Endothelial cell of umbilical vein (primary cell): ENCODE measurements around the gene CMIP. TPM values are rescaled to one million over a fixed set of nuclear protein-coding genes. Genes with fewer than 3 reads are reported as not detected.

Experiments used
- BruUV-seq: library from RNA; stranded (reverse); fragments of 400-500 nt; replicated peaks from 2 replicates; lab custom pipeline; 2021; lab: Mats Ljungman, UMichigan
- CTCF ChIA-PET: fragments of 300-600, 350-600 bp; sonication (Branson Sonifier 250); formaldehyde crosslinking; loops from one replicate; lab custom pipeline; 2021; ENCODE audit warnings: antibody characterized with exemption, inconsistent platforms; lab: Charles Lee
- POLR2A ChIA-PET: fragments of 300-600, 350-600 bp; sonication (Branson Sonifier 250); formaldehyde crosslinking; loops from one replicate; lab custom pipeline; 2021; ENCODE audit warnings: antibody characterized with exemption, inconsistent platforms; lab: Charles Lee
- DNase-seq: peaks from one replicate; pipeline ENCODE4 v3.0.0-alpha.2; 2011; ENCODE audit warnings: low read depth, low spot score
- FAIRE-seq: peaks from 2 replicates; lab custom pipeline; 2011; peaks lifted over from hg19 to GRCh38; lab: Jason Lieb, UNC
- H2AFZ ChIP-seq: 2 replicates; pipeline ENCODE4 v1.6.0; 2012; ENCODE audit warnings: low read depth, low read length, control low read depth, inconsistent platforms
- H3K27ac ChIP-seq: 2 replicates; pipeline ENCODE4 v1.5.1; 2011; ENCODE audit warnings: low read depth, mild to moderate bottlenecking, control low read depth, low read length, moderate library complexity; ENCODE audit not compliant: insufficient read depth
- H3K27me3 ChIP-seq, 2 experiments: 2 replicates each; pipeline versions ENCODE4 v1.6.0 to v1.6.1; 2011; ENCODE audit warnings: low read length in 2 of 2, mixed read lengths in 1 of 2; ENCODE audit not compliant: control insufficient read depth in 2 of 2, insufficient read depth in 2 of 2
- H3K36me3 ChIP-seq, 2 experiments: 2 replicates in 1 of 2; 3 replicates in 1 of 2; pipeline ENCODE4 v1.5.1; 2011; ENCODE audit warnings: low read length in 2 of 2, mild to moderate bottlenecking in 1 of 2, moderate library complexity in 1 of 2; ENCODE audit not compliant: control insufficient read depth in 2 of 2, insufficient read depth in 2 of 2; ENCODE audit errors: extremely low read depth in 1 of 2
- H3K4me1 ChIP-seq: 3 replicates; pipeline ENCODE4 v1.5.1; 2011; ENCODE audit warnings: mild to moderate bottlenecking, low read length; ENCODE audit not compliant: control insufficient read depth, insufficient read depth; ENCODE audit errors: extremely low read depth
- H3K4me2 ChIP-seq: 2 replicates; pipeline ENCODE4 v1.6.1; 2011; ENCODE audit warnings: low read length, control low read depth, mixed read lengths; ENCODE audit not compliant: insufficient read depth
- H3K4me3 ChIP-seq, 3 experiments: fragments of 200-600 bp in 1 of 3; sonication (generic), shearing (Covaris generic) in 1 of 3; replicated peaks in 1 of 3; 2 replicates each; pipeline ENCODE4 v1.5.1; 2011 to 2016; ENCODE audit warnings: control low read depth in 3 of 3, low read length in 3 of 3, mild to moderate bottlenecking in 2 of 3, inconsistent platforms in 1 of 3, low read depth in 1 of 3, moderate library complexity in 1 of 3; ENCODE audit not compliant: insufficient read depth in 1 of 3
- H3K79me2 ChIP-seq: 2 replicates; pipeline ENCODE4 v1.6.0; 2012; ENCODE audit warnings: low read length, inconsistent platforms; ENCODE audit not compliant: control insufficient read depth, insufficient read depth
- H3K9ac ChIP-seq: replicated peaks from 2 replicates; pipeline ENCODE3; 2011; ENCODE audit warnings: low read length, control low read depth; ENCODE audit not compliant: insufficient read depth; ENCODE audit errors: extremely low read depth
- H3K9me1 ChIP-seq: replicated peaks from 3 replicates; pipeline ENCODE4 v1.6.0; 2011; ENCODE audit warnings: mild to moderate bottlenecking, low read length; ENCODE audit not compliant: control insufficient read depth, insufficient read depth; ENCODE audit errors: extremely low read depth
- H3K9me3 ChIP-seq: replicated peaks from 2 replicates; pipeline ENCODE4 v1.5.1; 2012; ENCODE audit warnings: low read length, inconsistent platforms; ENCODE audit not compliant: control insufficient read depth, insufficient read depth
- H4K20me1 ChIP-seq: replicated peaks from 2 replicates; pipeline ENCODE3; 2011; ENCODE audit warnings: mild to moderate bottlenecking, low read length; ENCODE audit not compliant: control insufficient read depth, insufficient read depth; ENCODE audit errors: extremely low read depth
- CTCF ChIP-seq, 2 donors: IDR thresholded peaks; 1 replicate in 1 of 2; 2 replicates in 1 of 2; pipeline ENCODE4 v1.5.1; 2011; ENCODE audit warnings: low read length in 2 of 2, mild to moderate bottlenecking in 2 of 2, moderate library complexity in 2 of 2, control low read depth in 1 of 2, inconsistent platforms in 1 of 2, low read depth in 1 of 2; ENCODE audit not compliant: insufficient read depth in 1 of 2; ENCODE audit errors: extremely low read depth in 1 of 2
- EZH2 ChIP-seq: IDR thresholded peaks from 2 replicates; pipeline ENCODE4 v1.6.1; 2012; ENCODE audit warnings: borderline replicate concordance, low read depth, mild to moderate bottlenecking, moderate library complexity, low read length, inconsistent platforms; ENCODE audit not compliant: severe bottlenecking
- FOS ChIP-seq: IDR thresholded peaks from 2 replicates; pipeline ENCODE4 v1.6.1; 2011; ENCODE audit warnings: mild to moderate bottlenecking, low read length, moderate library complexity, borderline replicate concordance; ENCODE audit not compliant: insufficient read depth
- GATA2 ChIP-seq: IDR thresholded peaks from 2 replicates; pipeline ENCODE4 v1.7.0; 2011; ENCODE audit warnings: low read depth, mild to moderate bottlenecking, moderate library complexity, mixed read lengths, low read length; ENCODE audit not compliant: insufficient read length, insufficient read depth
- JUN ChIP-seq: IDR thresholded peaks from 2 replicates; pipeline ENCODE4 v1.6.1; 2011; ENCODE audit warnings: borderline replicate concordance, low read depth; ENCODE audit not compliant: insufficient read length, insufficient read depth
- MYC ChIP-seq: IDR thresholded peaks from one replicate; pipeline ENCODE4 v1.6.1; 2011; ENCODE audit warnings: mild to moderate bottlenecking, low read depth, low read length
- POLR2A ChIP-seq: IDR thresholded peaks from 2 replicates; pipeline ENCODE4 v1.6.1; 2012; ENCODE audit warnings: low read depth, mild to moderate bottlenecking, control low read depth, low read length
- POLR2AphosphoS5 ChIP-seq: IDR thresholded peaks from 2 replicates; pipeline ENCODE4 v1.6.1; 2012; ENCODE audit warnings: low read depth, mild to moderate bottlenecking, control low read depth, low read length, moderate library complexity; ENCODE audit not compliant: insufficient read depth
- dilution Hi-C: fragments of 300-500 bp; cut with MboI; formaldehyde crosslinking; loops from one replicate; pipeline ENCODE4 v1.15.0; 2019; ENCODE audit warnings: low sequenced_read_pairs; ENCODE audit not compliant: extremely low pct_ligation_motif_present
- intact Hi-C: fragments of 100-400 bp; cut with micrococcal nuclease; formaldehyde crosslinking; loops from one replicate; pipeline ENCODE4 v1.10.0; 2022
- polyA plus RNA-seq, 4 experiments: library from polyadenylated mRNA; depleted of rRNA in 3 of 4; stranded (reverse) in 3 of 4; unstranded in 1 of 4; fragments of >200 nt; gene quantifications; 2 replicates each; pipeline versions ENCODE4 v1.2.1 to v1.2.3, GENCODE V29; 2011 to 2012; ENCODE audit warnings: missing spikeins in 1 of 4
- total RNA-seq: library from RNA; stranded (reverse); gene quantifications from 2 replicates; pipeline ENCODE4 v1.2.3, GENCODE V29; 2021
- TF ChIP-seq, protein P1 (sequence below): IDR thresholded peaks from 2 replicates; pipeline ENCODE4 v1.6.1; 2011; ENCODE audit not compliant: insufficient read depth, insufficient read length

CMIP gene
- total and polyA plus RNA-seq, 2 donors (not counting 3 experiments of a cell fraction or from before 2014, with no cell fraction given), result 29.0 to 101 TPM

- ChIA-PET POLR2A (no interaction called here), CTCF (interaction anchor here (1.6 to 1.8 kb wide), 2 partner anchors 10 to 76 kb away, joined by 6 to 7 read pairs; no protein-coding TSS in a partner anchor)
- dilution Hi-C loops, result no loop called here
- Histone ChIP-seq H3K4me1 (peaks cover 32% of the 10 kb centered on the region), H3K79me2 (peaks cover 36% of the 10 kb centered on the region), H3K9ac (no peak overlapping the region), H3K9me3 (no peaks in the 10 kb centered on the region), H4K20me1 (no peaks in the 10 kb centered on the region), H3K4me2 (no peak overlapping the region), H3K27me3 (no peaks in the 10 kb centered on the region), H3K9me1 (no peaks in the 10 kb centered on the region), H3K4me3 (no peak overlapping the region), H3K36me3 (no peaks in the 10 kb centered on the region), H3K27ac (no peak overlapping the region), H2AFZ (no peak overlapping the region)
- DNase-seq (no peak), FAIRE-seq (peak; percentile 77)
- TF ChIP-seq POLR2A, result no peak
- TF ChIP-seq MYC, result no peak
- no peak for TF ChIP-seq GATA2
- intact Hi-C loops, result no loop called here
- no TSS peak for BruUV-seq
Observed at GRCh38 chr16:81505011-81505661, 60.5 kb downstream of the CMIP start.

- TF ChIP-seq, protein P1, sequence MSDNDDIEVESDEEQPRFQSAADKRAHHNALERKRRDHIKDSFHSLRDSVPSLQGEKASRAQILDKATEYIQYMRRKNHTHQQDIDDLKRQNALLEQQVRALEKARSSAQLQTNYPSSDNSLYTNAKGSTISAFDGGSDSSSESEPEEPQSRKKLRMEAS, result no peak
- TF ChIP-seq JUN (no peak), GATA2 (no peak), CTCF (IDR thresholded peaks at IDR 0.05; ENCODE audit: extremely low read depth in 1 of 2, insufficient read depth in 1 of 2, low read depth in 1 of 2, low read length in 2 of 2) (no peak), FOS (no peak), EZH2 (no peak), POLR2A (no peak), MYC (no peak), POLR2AphosphoS5 (no peak)
- Histone ChIP-seq H3K36me3 (no peaks in the 10 kb centered on the region), H3K4me3 (no peak overlapping the region), H3K4me1 (peaks cover 48% of the 10 kb centered on the region), H3K79me2 (peaks cover 34% of the 10 kb centered on the region), H3K27me3 (no peaks in the 10 kb centered on the region), H3K9me1 (no peaks in the 10 kb centered on the region), H3K4me2 (no peak overlapping the region), H3K27ac (no peak overlapping the region), H4K20me1 (no peaks in the 10 kb centered on the region), H2AFZ (no peak overlapping the region), H3K9me3 (no peaks in the 10 kb centered on the region), H3K9ac (no peak overlapping the region)
- DNase-seq (no peak), FAIRE-seq (no peak)
- ChIA-PET CTCF (interaction anchor here (1.1 to 1.2 kb wide), 2 partner anchors 8 to 13 kb away, joined by 3 read pairs; no protein-coding TSS in a partner anchor), POLR2A (no interaction called here)
- dilution Hi-C loops, result no loop called here
- no TSS peak for BruUV-seq
- intact Hi-C loops, result no loop called here
Observed at GRCh38 chr16:81509404-81509803, 64.8 kb downstream of the CMIP start.
